Effector memory CD8-positive, alpha-beta T cell (primary cell): ENCODE measurements around the gene UBTD1.
"Not testable (repeated sequence)": the region's sequence is repeated elsewhere in the genome, so short reads cannot be mapped to it uniquely, and the experiment has no call there.

Source experiments
- ATAC-seq: fragments of 150-1000 bp; cut with Tn5 transposase; replicated peaks from 2 replicates; pipeline ENCODE4 v1.10.0; 2021; ENCODE audit warnings: mild to moderate bottlenecking, moderate library complexity
- DNase-seq, 3 experiments: peaks; one replicate each; pipeline ENCODE4 v3.0.0; 2021
- H3K27ac Mint-ChIP-seq, 2 donors: one replicate each; pipeline ENCODE4 v1.8.0; 2022; ENCODE audit warnings: mild to moderate bottlenecking in 2 of 2, mixed read lengths in 2 of 2, moderate library complexity in 2 of 2
- H3K27me3 Mint-ChIP-seq, 2 donors: one replicate each; pipeline ENCODE4 v1.8.0; 2022; ENCODE audit warnings: mixed read lengths in 2 of 2
- H3K36me3 Mint-ChIP-seq: one replicate; pipeline ENCODE4 v1.8.0; 2022; ENCODE audit warnings: mild to moderate bottlenecking, moderate library complexity, mixed read lengths; ENCODE audit not compliant: insufficient read depth
- H3K4me1 Mint-ChIP-seq, 2 donors: one replicate each; pipeline ENCODE4 v1.8.0; 2022; ENCODE audit warnings: low read depth in 2 of 2, mixed read lengths in 2 of 2
- H3K4me3 Mint-ChIP-seq, 2 donors: one replicate each; pipeline ENCODE4 v1.8.0; 2022; ENCODE audit warnings: mild to moderate bottlenecking in 2 of 2, mixed read lengths in 2 of 2, moderate library complexity in 2 of 2
- H3K9me3 Mint-ChIP-seq, 2 donors: one replicate each; pipeline ENCODE4 v1.8.0; 2022; ENCODE audit warnings: mixed read lengths in 2 of 2

UBTD1 gene

GRCh38 chr10:97465982-97466381 is 32.7 kb upstream of the UBTD1 start:
- no peak for ATAC-seq

GRCh38 chr10:97466755-97467154 is 32.0 kb upstream of the UBTD1 start:
- no peak overlapping the region for H3K27ac Mint-ChIP-seq
- H3K4me1 Mint-ChIP-seq = peaks cover 0 to 3% of the 10 kb centered on the region in 2 donors
- no peak overlapping the region for H3K4me3 Mint-ChIP-seq
- H3K36me3 Mint-ChIP-seq = peaks cover 54% of the 10 kb centered on the region
- ATAC-seq (no peak), DNase-seq (no peak)
- no peaks in the 10 kb centered on the region for H3K9me3 Mint-ChIP-seq
- H3K27me3 Mint-ChIP-seq = no peaks in the 10 kb centered on the region

More at GRCh38 chr10:97465982-97466381, 32.7 kb upstream of the UBTD1 start:
- peaks cover 52% of the 10 kb centered on the region for H3K36me3 Mint-ChIP-seq
- H3K27me3 Mint-ChIP-seq = no peaks in the 10 kb centered on the region
- peaks cover 0 to 3% of the 10 kb centered on the region in 2 donors for H3K4me1 Mint-ChIP-seq
- H3K27ac Mint-ChIP-seq = no peak overlapping the region
- no peak for DNase-seq
- no peaks in the 10 kb centered on the region for H3K9me3 Mint-ChIP-seq
- no peak overlapping the region for H3K4me3 Mint-ChIP-seq

- Mint-ChIP-seq H3K9me3 (no peaks in the 10 kb centered on the region), H3K4me1 (peaks cover 0 to 3% of the 10 kb centered on the region in 2 donors), H3K36me3 (peaks cover 58% of the 10 kb centered on the region), H3K4me3 (no peak overlapping the region), H3K27ac (no peak overlapping the region), H3K27me3 (no peaks in the 10 kb centered on the region)
- no peak for ATAC-seq
- no peak for DNase-seq
These were observed 30.6 kb upstream of the UBTD1 start for GRCh38 chr10:97468162-97468561.

- ATAC-seq, H3K27me3 Mint-ChIP-seq, DNase-seq, H3K9me3 Mint-ChIP-seq, H3K4me1 Mint-ChIP-seq, H3K4me3 Mint-ChIP-seq: not testable (repeated sequence)
- peak overlapping the region in 1 of 2 donors; percentile 23 for H3K27ac Mint-ChIP-seq
- peaks cover 58% of the 10 kb centered on the region for H3K36me3 Mint-ChIP-seq
These were observed 29.9 kb upstream of the UBTD1 start for GRCh38 chr10:97468781-97469180.

GRCh38 chr10:97474918-97475317 is 23.8 kb upstream of the UBTD1 start:
- no peaks in the 10 kb centered on the region for H3K9me3 Mint-ChIP-seq
- peaks cover 0 to 7% of the 10 kb centered on the region in 2 donors for H3K4me1 Mint-ChIP-seq
- no peak overlapping the region for H3K4me3 Mint-ChIP-seq
- no peak for DNase-seq
- H3K27me3 Mint-ChIP-seq = no peaks in the 10 kb centered on the region
- H3K27ac Mint-ChIP-seq = no peak overlapping the region
- ATAC-seq = no peak
- peaks cover 75% of the 10 kb centered on the region for H3K36me3 Mint-ChIP-seq

GRCh38 chr10:97475936-97476594 is 22.7 kb upstream of the UBTD1 start:
- Mint-ChIP-seq H3K9me3 (no peaks in the 10 kb centered on the region), H3K27ac (no peak overlapping the region), H3K4me1 (peaks cover 0 to 8% of the 10 kb centered on the region in 2 donors), H3K27me3 (no peaks in the 10 kb centered on the region), H3K4me3 (no peak overlapping the region), H3K36me3 (peaks cover 81% of the 10 kb centered on the region)
- DNase-seq (no peak), ATAC-seq (no peak)

- H3K27me3 Mint-ChIP-seq, H3K9me3 Mint-ChIP-seq, ATAC-seq, H3K27ac Mint-ChIP-seq, DNase-seq, H3K4me3 Mint-ChIP-seq: not testable (repeated sequence)
- Mint-ChIP-seq H3K4me1 (peaks cover 0 to 13% of the 10 kb centered on the region in 2 donors), H3K36me3 (peaks cover 58% of the 10 kb centered on the region)
These were observed 19.3 kb upstream of the UBTD1 start for GRCh38 chr10:97479410-97479809.

GRCh38 chr10:97479939-97480338 is 18.8 kb upstream of the UBTD1 start:
- no peak for ATAC-seq
- no peak for DNase-seq
- H3K4me1 Mint-ChIP-seq = peaks cover 0 to 13% of the 10 kb centered on the region in 2 donors
- no peaks in the 10 kb centered on the region for H3K9me3 Mint-ChIP-seq
- no peak overlapping the region for H3K4me3 Mint-ChIP-seq
- H3K27ac Mint-ChIP-seq = peak overlapping the region in 1 of 2 donors; percentile 24
- H3K27me3 Mint-ChIP-seq = no peaks in the 10 kb centered on the region
- H3K36me3 Mint-ChIP-seq = peaks cover 53% of the 10 kb centered on the region

- ATAC-seq = no peak
- H3K9me3 Mint-ChIP-seq = no peaks in the 10 kb centered on the region
- H3K27me3 Mint-ChIP-seq = no peaks in the 10 kb centered on the region
- peaks cover 51% of the 10 kb centered on the region for H3K36me3 Mint-ChIP-seq
- H3K4me3 Mint-ChIP-seq = no peak overlapping the region
- peak overlapping the region in 1 of 2 donors; percentile 51 for H3K27ac Mint-ChIP-seq
- DNase-seq = no peak
- peaks cover 1 to 13% of the 10 kb centered on the region in 2 donors for H3K4me1 Mint-ChIP-seq
These were observed 17.7 kb upstream of the UBTD1 start for GRCh38 chr10:97481071-97481470.

GRCh38 chr10:97482381-97482780 is 16.3 kb upstream of the UBTD1 start:
- Mint-ChIP-seq H3K4me1 (peaks cover 2 to 9% of the 10 kb centered on the region in 2 donors), H3K4me3 (no peak overlapping the region), H3K27me3 (no peaks in the 10 kb centered on the region), H3K36me3 (peaks cover 40% of the 10 kb centered on the region), H3K9me3 (no peaks in the 10 kb centered on the region), H3K27ac (peak overlapping the region in 1 of 2 donors; percentile 25)
- ATAC-seq (no peak), DNase-seq (no peak)

- Mint-ChIP-seq H3K9me3 (no peaks in the 10 kb centered on the region), H3K27ac (peak overlapping the region in 1 of 2 donors; percentile 32), H3K4me3 (no peak overlapping the region), H3K4me1 (peaks cover 2 to 6% of the 10 kb centered on the region in 2 donors), H3K27me3 (no peaks in the 10 kb centered on the region), H3K36me3 (peaks cover 35% of the 10 kb centered on the region)
- no peak for DNase-seq
- no peak for ATAC-seq
These were observed 15.2 kb upstream of the UBTD1 start for GRCh38 chr10:97483506-97483905.

GRCh38 chr10:97483921-97484320 is 14.8 kb upstream of the UBTD1 start:
- Mint-ChIP-seq H3K4me3 (no peak overlapping the region), H3K9me3 (no peaks in the 10 kb centered on the region), H3K27ac (peak overlapping the region in 1 of 2 donors; percentile 32), H3K27me3 (no peaks in the 10 kb centered on the region), H3K4me1 (peaks cover 3 to 8% of the 10 kb centered on the region in 2 donors), H3K36me3 (peaks cover 35% of the 10 kb centered on the region)
- DNase-seq = no peak
- no peak for ATAC-seq

- peak overlapping the region; percentile 32 to 84 for H3K27ac Mint-ChIP-seq
- H3K27me3 Mint-ChIP-seq = no peaks in the 10 kb centered on the region
- no peaks in the 10 kb centered on the region for H3K9me3 Mint-ChIP-seq
- peaks cover 22% of the 10 kb centered on the region for H3K36me3 Mint-ChIP-seq
- ATAC-seq (no peak), DNase-seq (no peak)
- H3K4me1 Mint-ChIP-seq = peaks cover 15 to 23% of the 10 kb centered on the region in 2 donors
- no peak overlapping the region for H3K4me3 Mint-ChIP-seq
These were observed 13.0 kb upstream of the UBTD1 start for GRCh38 chr10:97485647-97486281.

GRCh38 chr10:97490592-97490991 is 8.1 kb upstream of the UBTD1 start:
- ATAC-seq = no peak
- peaks cover 4% of the 10 kb centered on the region for H3K36me3 Mint-ChIP-seq
- peaks cover 24 to 35% of the 10 kb centered on the region in 2 donors for H3K4me1 Mint-ChIP-seq
- no peak overlapping the region for H3K4me3 Mint-ChIP-seq
- H3K9me3 Mint-ChIP-seq = no peaks in the 10 kb centered on the region
- H3K27ac Mint-ChIP-seq = peak overlapping the region; percentile 44 to 73
- no peak for DNase-seq
- H3K27me3 Mint-ChIP-seq = no peaks in the 10 kb centered on the region
